H9 (cell line): ENCODE data around the gene ADAM19. TPM values are rescaled to one million over a fixed set of nuclear protein-coding genes. Genes with fewer than 3 reads are reported as not detected.
A peak's percentile ranks its signal among the peaks of the same experiment; 100 is the strongest.

Experiments
- DNase-seq: peaks from one replicate; pipeline ENCODE4 v3.0.0-alpha.2; 2017
- H2AFZ ChIP-seq: one replicate; pipeline ENCODE4 v1.6.1; 2013; ENCODE audit warnings: mild to moderate bottlenecking, low read length, control low read depth, moderate library complexity
- H2AK5ac ChIP-seq: 2 replicates; pipeline ENCODE4 v1.6.1; 2013; ENCODE audit warnings: low read length, control low read depth, mixed read lengths; ENCODE audit not compliant: insufficient read length
- H2BK120ac ChIP-seq: one replicate; pipeline ENCODE4 v1.6.1; 2013; ENCODE audit warnings: low read depth, mild to moderate bottlenecking, low read length, control low read depth, inconsistent platforms; ENCODE audit not compliant: poor library complexity, severe bottlenecking
- H2BK12ac ChIP-seq: 2 replicates; pipeline ENCODE4 v1.6.1; 2013; ENCODE audit warnings: low read length, control low read depth, mixed read lengths, low read depth; ENCODE audit not compliant: insufficient read length
- H2BK15ac ChIP-seq: 2 replicates; pipeline ENCODE4 v1.6.1; 2013; ENCODE audit warnings: low read depth, low read length, control low read depth
- H2BK20ac ChIP-seq: one replicate; pipeline ENCODE4 v1.6.1; 2013; ENCODE audit warnings: low read depth, mild to moderate bottlenecking, low read length, control low read depth, inconsistent platforms; ENCODE audit not compliant: poor library complexity, severe bottlenecking
- H2BK5ac ChIP-seq: 2 replicates; pipeline ENCODE4 v1.6.1; 2013; ENCODE audit warnings: low read length, control low read depth, mixed read lengths; ENCODE audit not compliant: insufficient read length
- H3K14ac ChIP-seq: 2 replicates; pipeline ENCODE4 v1.6.1; 2013; ENCODE audit warnings: low read length, control low read depth; ENCODE audit not compliant: insufficient read depth
- H3K18ac ChIP-seq: 2 replicates; pipeline ENCODE4 v1.6.1; 2013; ENCODE audit warnings: low read depth, mild to moderate bottlenecking, mixed read lengths, low read length, control low read depth; ENCODE audit not compliant: insufficient read length
- H3K23ac ChIP-seq: 2 replicates; pipeline ENCODE4 v1.6.1; 2013; ENCODE audit warnings: low read length, control low read depth, mixed read lengths, low read depth; ENCODE audit not compliant: insufficient read length
- H3K23me2 ChIP-seq: 2 replicates; pipeline ENCODE4 v1.6.1; 2013; ENCODE audit warnings: low read depth, mild to moderate bottlenecking, mixed read lengths, low read length, control low read depth; ENCODE audit not compliant: insufficient read length, poor library complexity, severe bottlenecking
- H3K27ac ChIP-seq: 2 replicates; pipeline ENCODE4 v1.5.1; 2013; ENCODE audit warnings: low read length, control low read depth, mixed read lengths, low read depth; ENCODE audit not compliant: insufficient read length
- H3K27me3 ChIP-seq: 2 replicates; pipeline ENCODE4 v1.6.1; 2013; ENCODE audit warnings: low read length, control low read depth, inconsistent platforms; ENCODE audit not compliant: insufficient read depth
- H3K4ac ChIP-seq: 2 replicates; pipeline ENCODE4 v1.6.1; 2013; ENCODE audit warnings: low read depth, mild to moderate bottlenecking, control low read depth, inconsistent platforms, low read length, moderate library complexity
- H3K4me1 ChIP-seq: 2 replicates; pipeline ENCODE4 v1.6.1; 2013; ENCODE audit warnings: low read length, control low read depth, inconsistent platforms; ENCODE audit not compliant: insufficient read depth
- H3K4me2 ChIP-seq: 2 replicates; pipeline ENCODE4 v1.6.1; 2013; ENCODE audit warnings: low read length, control low read depth, mixed read lengths; ENCODE audit not compliant: insufficient read length, insufficient read depth
- H3K56ac ChIP-seq: 2 replicates; pipeline ENCODE4 v1.6.1; 2013; ENCODE audit warnings: low read depth, mild to moderate bottlenecking, mixed read lengths, low read length, control low read depth; ENCODE audit not compliant: insufficient read length
- H3K79me1 ChIP-seq: 2 replicates; pipeline ENCODE4 v1.6.1; 2013; ENCODE audit warnings: low read depth, mild to moderate bottlenecking, moderate library complexity, low read length, control low read depth, inconsistent platforms; ENCODE audit not compliant: insufficient read depth, poor library complexity, severe bottlenecking
- H3K79me2 ChIP-seq: 2 replicates; pipeline ENCODE4 v1.6.1; 2013; ENCODE audit warnings: low read length, control low read depth, inconsistent platforms; ENCODE audit not compliant: insufficient read depth
- H3K9ac ChIP-seq: 2 replicates; pipeline ENCODE4 v1.6.1; 2013; ENCODE audit warnings: low read length, control low read depth, mixed read lengths; ENCODE audit not compliant: insufficient read length; ENCODE audit errors: extremely low read depth
- H3K9me3 ChIP-seq: one replicate; pipeline ENCODE4 v1.6.1; 2013; ENCODE audit warnings: low read depth, low read length, inconsistent platforms; ENCODE audit not compliant: control insufficient read depth
- H3T11ph ChIP-seq: one replicate; pipeline ENCODE4 v1.6.1; 2013; ENCODE audit warnings: mild to moderate bottlenecking, low read length, control low read depth, inconsistent platforms
- H4K20me1 ChIP-seq: one replicate; pipeline ENCODE4 v1.6.1; 2013; ENCODE audit not compliant: control insufficient read depth, insufficient read length, insufficient read depth
- H4K5ac ChIP-seq: 2 replicates; pipeline ENCODE4 v1.6.1; 2013; ENCODE audit warnings: low read depth, mild to moderate bottlenecking, mixed read lengths, low read length, control low read depth; ENCODE audit not compliant: insufficient read length
- H4K8ac ChIP-seq: replicated peaks from 2 replicates; pipeline ENCODE4 v1.6.1; 2013; ENCODE audit warnings: low read length, control low read depth, mixed read lengths, low read depth; ENCODE audit not compliant: insufficient read length
- H4K91ac ChIP-seq: 2 replicates; pipeline ENCODE4 v1.6.1; 2013; ENCODE audit warnings: low read depth, mild to moderate bottlenecking, moderate library complexity, mixed read lengths, low read length, control low read depth; ENCODE audit not compliant: insufficient read length
- H3K27ac Mint-ChIP-seq, 3 experiments: 2 replicates in 2 of 3; 3 replicates in 1 of 3; pipeline ENCODE4 v1.8.0; 2020 to 2021; ENCODE audit warnings: mixed read lengths in 3 of 3, mild to moderate bottlenecking in 1 of 3, moderate library complexity in 1 of 3
- H3K27me3 Mint-ChIP-seq: 2 replicates; pipeline ENCODE4 v1.8.0; 2021; ENCODE audit warnings: low read depth, mild to moderate bottlenecking, moderate library complexity, mixed read lengths
- H3K36me3 Mint-ChIP-seq, 3 experiments: 2 replicates in 2 of 3; 3 replicates in 1 of 3; pipeline ENCODE4 v1.8.0; 2020 to 2021; ENCODE audit warnings: low read depth in 3 of 3, mixed read lengths in 3 of 3; ENCODE audit not compliant: insufficient read depth in 1 of 3
- H3K4me1 Mint-ChIP-seq, 2 experiments: 2 replicates each; pipeline ENCODE4 v1.8.0; 2020; ENCODE audit warnings: mixed read lengths in 2 of 2
- H3K4me3 Mint-ChIP-seq, 2 experiments: 2 replicates in 1 of 2; 3 replicates in 1 of 2; pipeline ENCODE4 v1.8.0; 2020 to 2021; ENCODE audit warnings: mild to moderate bottlenecking in 2 of 2, mixed read lengths in 2 of 2, moderate library complexity in 1 of 2
- H3K9me3 Mint-ChIP-seq, 2 experiments: 2 replicates in 1 of 2; 3 replicates in 1 of 2; pipeline ENCODE4 v1.8.0; 2020; ENCODE audit warnings: mild to moderate bottlenecking in 2 of 2, mixed read lengths in 2 of 2, moderate library complexity in 1 of 2
- WGBS: extraction: QIAGEN DNeasy Blood & Tissue Kit; methylation state at CpG from one replicate; pipeline ENCODE4 v1.1.7; 2013; ENCODE audit warnings: missing lambda C conversion rate, low lambda C conversion rate, mixed read lengths; ENCODE audit not compliant: insufficient read length; ENCODE audit errors: extremely low coverage; 5-methylcytosine and 5-hydroxymethylcytosine counted together
- total RNA-seq: library from RNA; stranded (reverse); gene quantifications from 2 replicates; pipeline ENCODE4 v1.2.1, GENCODE V29; 2021
- TF ChIP-seq, protein P1 (sequence below): fragments of 200-600 bp; sonication (generic); conservative IDR thresholded peaks from 3 replicates; pipeline ENCODE4 v1.8.0; 2021; ENCODE audit warnings: antibody characterized with exemption, mild to moderate bottlenecking

The ADAM19 gene
- total RNA-seq, 1 experiment from 2014 or later = 9.9 TPM

DNA sequence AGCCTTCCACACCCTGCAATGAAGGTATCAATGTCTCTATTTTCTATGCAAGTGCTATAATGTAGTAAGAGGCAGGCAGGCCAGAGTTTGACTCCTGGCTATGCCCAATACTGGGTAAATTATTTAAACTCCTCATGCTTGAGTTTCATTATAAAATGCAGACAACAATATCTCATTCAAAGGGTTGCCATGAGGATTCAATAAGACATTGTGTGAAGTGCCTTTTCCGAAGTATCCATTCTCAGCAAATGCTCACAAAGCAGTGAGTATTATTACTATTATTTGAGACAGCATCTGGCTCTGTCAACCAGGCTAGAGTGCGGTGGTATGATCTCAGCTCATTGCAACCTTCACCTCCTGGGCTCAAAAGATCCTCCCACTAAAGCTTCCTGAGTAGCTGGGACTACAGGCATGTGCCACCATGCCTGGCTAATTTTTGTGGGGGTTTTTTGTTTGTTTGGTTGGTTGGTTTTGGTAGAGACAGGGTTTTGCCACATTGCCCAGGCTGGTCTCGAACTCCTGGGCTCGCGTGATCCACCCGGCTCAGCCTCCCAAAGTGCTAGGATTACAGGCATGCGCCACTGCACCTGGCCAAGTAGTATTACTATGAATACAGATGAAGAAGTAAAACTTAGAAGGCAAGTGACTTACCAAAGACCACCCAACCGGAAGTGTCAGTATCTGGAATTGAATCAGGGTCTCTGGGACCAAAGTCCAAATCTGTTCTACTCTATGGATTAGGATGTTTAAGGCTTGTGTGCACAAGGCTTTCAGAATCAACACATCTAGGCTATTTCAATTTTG lies 18.8 kb downstream of the ADAM19 start:
- Histone ChIP-seq H4K8ac (no peak overlapping the region), H3K23ac (no peak overlapping the region), H3K18ac (no peak overlapping the region), H2BK5ac (no peak overlapping the region), H3K23me2 (no peaks in the 10 kb centered on the region), H4K5ac (no peak overlapping the region), H3K14ac (no peak overlapping the region), H3K9me3 (no peaks in the 10 kb centered on the region), H4K91ac (no peak overlapping the region), H3K27ac (no peak overlapping the region), H2BK15ac (no peak overlapping the region), H3K4me1 (no peaks in the 10 kb centered on the region), H2BK12ac (no peak overlapping the region), H3K9ac (no peak overlapping the region), H2AFZ (no peak overlapping the region), H3K79me2 (no peaks in the 10 kb centered on the region), H2BK120ac (no peak overlapping the region), H3K27me3 (no peaks in the 10 kb centered on the region), H3T11ph (no peak overlapping the region), H2BK20ac (no peak overlapping the region), H3K4me2 (no peak overlapping the region), H2AK5ac (no peak overlapping the region), H3K4ac (no peak overlapping the region), H3K79me1 (no peaks in the 10 kb centered on the region), H4K20me1 (no peaks in the 10 kb centered on the region), H3K56ac (no peak overlapping the region)
- Mint-ChIP-seq H3K4me3 (no peak overlapping the region; a peak in 1 of 5 replicates), H3K4me1 (peaks cover 35 to 37% of the 10 kb centered on the region in 2 experiments), H3K27me3 (no peaks in the 10 kb centered on the region), H3K27ac (peak overlapping the region in 1 of 3 experiments; percentile 74; a peak in 1 of 7 replicates), H3K36me3 (peaks cover 0 to 5% (median 4%) of the 10 kb centered on the region in 3 experiments; a peak in 3 of 7 replicates), H3K9me3 (no peaks in the 10 kb centered on the region)
- TF ChIP-seq, protein P1, sequence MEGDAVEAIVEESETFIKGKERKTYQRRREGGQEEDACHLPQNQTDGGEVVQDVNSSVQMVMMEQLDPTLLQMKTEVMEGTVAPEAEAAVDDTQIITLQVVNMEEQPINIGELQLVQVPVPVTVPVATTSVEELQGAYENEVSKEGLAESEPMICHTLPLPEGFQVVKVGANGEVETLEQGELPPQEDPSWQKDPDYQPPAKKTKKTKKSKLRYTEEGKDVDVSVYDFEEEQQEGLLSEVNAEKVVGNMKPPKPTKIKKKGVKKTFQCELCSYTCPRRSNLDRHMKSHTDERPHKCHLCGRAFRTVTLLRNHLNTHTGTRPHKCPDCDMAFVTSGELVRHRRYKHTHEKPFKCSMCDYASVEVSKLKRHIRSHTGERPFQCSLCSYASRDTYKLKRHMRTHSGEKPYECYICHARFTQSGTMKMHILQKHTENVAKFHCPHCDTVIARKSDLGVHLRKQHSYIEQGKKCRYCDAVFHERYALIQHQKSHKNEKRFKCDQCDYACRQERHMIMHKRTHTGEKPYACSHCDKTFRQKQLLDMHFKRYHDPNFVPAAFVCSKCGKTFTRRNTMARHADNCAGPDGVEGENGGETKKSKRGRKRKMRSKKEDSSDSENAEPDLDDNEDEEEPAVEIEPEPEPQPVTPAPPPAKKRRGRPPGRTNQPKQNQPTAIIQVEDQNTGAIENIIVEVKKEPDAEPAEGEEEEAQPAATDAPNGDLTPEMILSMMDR = no peak
- DNase-seq = no peak
- no CpG with 5 or more reads among the region's 8 CpGs for WGBS
